ENCODE data around the gene PPP2R5D.

GRCh38 chr6:42937548-42938427, 46.6 kb upstream of the PPP2R5D start:
- no peak for TF ChIP-seq TAF1 (IDR thresholded peaks at IDR 0.05; ENCODE audit: low read depth)
- no peak for TF ChIP-seq EP300 (IDR thresholded peaks at IDR 0.05; ENCODE audit: borderline replicate concordance)
- no peak for TF ChIP-seq FOXM1 (IDR thresholded peaks at IDR 0.05; ENCODE audit: borderline replicate concordance, low read depth)
- TF ChIP-seq MAX (IDR thresholded peaks at IDR 0.05): no peak
- no peak for TF ChIP-seq ZBTB7A (IDR thresholded peaks at IDR 0.05; ENCODE audit: low read depth)
- no peak for TF ChIP-seq TEAD4 (IDR thresholded peaks at IDR 0.05)
- no peak for TF ChIP-seq RAD21 (IDR thresholded peaks at IDR 0.05; ENCODE audit: low read depth)
- TF ChIP-seq YY1 (IDR thresholded peaks at IDR 0.05; ENCODE audit: low read depth): no peak
- TF ChIP-seq EGR1 (IDR thresholded peaks at IDR 0.05): no peak
- no peak for TF ChIP-seq USF1 (IDR thresholded peaks at IDR 0.05)
- TF ChIP-seq CEBPB (IDR thresholded peaks at IDR 0.05): no peak
- TF ChIP-seq CREB1 (IDR thresholded peaks at IDR 0.05; ENCODE audit: low read depth): no peak
